Subcutaneous preadipocyte (primary cell): ENCODE data around the gene SPRED2. TPM values are rescaled to one million over a fixed set of nuclear protein-coding genes. Genes with fewer than 3 reads are reported as not detected.

Source experiments
- total RNA-seq: library from RNA; depleted of rRNA; stranded (reverse); fragments of >200 nt; gene quantifications from 2 replicates; pipeline ENCODE4 v1.2.3, GENCODE V29; 2012

SPRED2 gene, protein sequence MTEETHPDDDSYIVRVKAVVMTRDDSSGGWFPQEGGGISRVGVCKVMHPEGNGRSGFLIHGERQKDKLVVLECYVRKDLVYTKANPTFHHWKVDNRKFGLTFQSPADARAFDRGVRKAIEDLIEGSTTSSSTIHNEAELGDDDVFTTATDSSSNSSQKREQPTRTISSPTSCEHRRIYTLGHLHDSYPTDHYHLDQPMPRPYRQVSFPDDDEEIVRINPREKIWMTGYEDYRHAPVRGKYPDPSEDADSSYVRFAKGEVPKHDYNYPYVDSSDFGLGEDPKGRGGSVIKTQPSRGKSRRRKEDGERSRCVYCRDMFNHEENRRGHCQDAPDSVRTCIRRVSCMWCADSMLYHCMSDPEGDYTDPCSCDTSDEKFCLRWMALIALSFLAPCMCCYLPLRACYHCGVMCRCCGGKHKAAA
- 15.4 and 30.5 TPM in 2 replicates for total RNA-seq

DNA sequence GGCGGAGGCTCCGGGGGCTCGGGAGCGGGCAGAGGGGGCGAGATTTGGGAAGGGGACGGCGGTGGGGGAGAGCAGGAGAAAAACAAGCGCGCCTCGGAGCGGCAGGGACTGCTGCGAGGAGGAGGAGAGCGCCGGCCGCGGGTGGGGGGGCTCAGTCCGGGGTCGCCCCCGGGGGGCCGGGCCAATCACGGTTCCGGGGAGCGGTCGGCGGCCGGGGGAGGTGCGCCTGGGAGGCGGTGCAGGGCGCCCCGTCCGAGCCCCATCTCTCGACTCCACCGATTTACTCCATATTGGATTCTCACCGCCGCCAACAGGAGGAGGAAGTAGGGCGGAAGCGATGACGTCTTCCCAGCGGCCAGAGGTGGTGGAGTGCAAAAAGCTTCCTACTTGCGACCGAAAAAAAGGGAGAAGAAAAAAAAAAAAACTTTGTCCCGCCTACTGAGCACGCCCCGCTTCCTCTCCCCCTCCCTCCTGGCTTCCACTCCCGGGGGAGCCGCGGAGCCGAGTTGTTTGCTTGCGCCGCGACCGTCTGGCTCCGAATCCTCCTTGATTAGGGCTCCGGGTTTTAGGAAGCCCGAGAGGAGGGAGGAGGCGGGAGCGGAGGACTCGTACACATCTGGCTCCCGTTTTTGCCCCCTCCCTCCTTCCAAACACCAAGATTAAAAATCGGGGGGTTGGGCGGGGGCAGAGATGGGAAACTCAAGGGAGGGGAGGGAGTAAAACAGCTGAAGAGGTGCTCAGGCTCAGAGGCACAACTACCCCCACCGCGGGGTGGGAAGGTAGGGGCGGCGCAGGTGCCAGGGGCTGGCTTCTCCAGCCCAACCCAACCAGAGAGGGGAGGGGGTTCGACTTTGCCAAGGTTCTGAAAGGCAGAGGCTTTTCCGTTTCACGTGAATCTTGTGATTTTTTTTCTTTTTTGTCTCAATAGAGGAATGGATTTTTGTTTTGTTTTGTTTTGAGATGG is at the start of gene SPRED2:
SPRED2 (minus strand) TSS at position 373 of the 964 bp plus-strand sequence. CDS start 612 bp downstream, outside the sequence.

Other genes with a start within 250 kb of the SPRED2 start
- 62.1 and 63.9 TPM in 2 replicates for gene ACTR2, start 204.8 kb downstream of the SPRED2 start, total RNA-seq